Measurements from ENCODE around the gene TYW5. TPM values are rescaled to one million over a fixed set of nuclear protein-coding genes. Genes with fewer than 3 reads are reported as not detected.

TYW5 gene
- total RNA-seq, 1 experiment from 2014 or later: 13.5 TPM

DNA sequence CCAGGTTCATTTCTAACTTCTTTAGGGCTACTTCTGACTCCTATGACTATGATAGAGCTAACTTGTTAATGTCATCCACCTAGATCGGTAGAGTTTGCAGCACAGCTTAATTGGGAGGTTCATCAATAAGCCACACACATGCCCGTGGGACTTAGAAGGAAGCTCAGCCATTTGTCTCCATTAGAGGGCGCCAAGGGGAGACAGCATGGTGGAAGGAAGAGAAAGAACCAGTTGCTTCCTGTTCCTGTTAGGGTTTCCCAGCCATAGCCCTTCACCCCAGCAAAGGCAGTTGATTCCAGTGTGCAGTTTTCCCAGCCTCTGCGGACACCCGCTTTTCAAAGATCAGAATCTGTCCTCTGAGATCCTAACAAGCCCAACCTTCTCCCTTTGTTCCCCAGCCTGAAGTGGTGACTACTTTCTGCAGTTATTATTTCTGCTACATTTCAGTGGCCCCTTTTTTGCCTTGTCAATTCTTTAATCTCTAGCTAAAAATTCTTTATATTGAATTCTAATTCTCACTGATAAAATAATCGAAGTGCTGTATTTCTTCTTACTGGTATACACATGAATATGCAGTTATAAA, 30.4 kb upstream of the TYW5 start:
- Mint-ChIP-seq H3K36me3 (0 out of 2 replicates have a peak, but pooled peaks cover 4% of the 10 kb centered on the region), H3K4me1 (peaks cover 37% of the 10 kb centered on the region), H3K9me3 (no peaks in the 10 kb centered on the region), H3K27ac (no peak overlapping the region), H3K4me3 (no peak overlapping the region), H3K27me3 (ENCODE audit: low read depth) (no peaks in the 10 kb centered on the region)
- TF ChIP-seq, protein P1, sequence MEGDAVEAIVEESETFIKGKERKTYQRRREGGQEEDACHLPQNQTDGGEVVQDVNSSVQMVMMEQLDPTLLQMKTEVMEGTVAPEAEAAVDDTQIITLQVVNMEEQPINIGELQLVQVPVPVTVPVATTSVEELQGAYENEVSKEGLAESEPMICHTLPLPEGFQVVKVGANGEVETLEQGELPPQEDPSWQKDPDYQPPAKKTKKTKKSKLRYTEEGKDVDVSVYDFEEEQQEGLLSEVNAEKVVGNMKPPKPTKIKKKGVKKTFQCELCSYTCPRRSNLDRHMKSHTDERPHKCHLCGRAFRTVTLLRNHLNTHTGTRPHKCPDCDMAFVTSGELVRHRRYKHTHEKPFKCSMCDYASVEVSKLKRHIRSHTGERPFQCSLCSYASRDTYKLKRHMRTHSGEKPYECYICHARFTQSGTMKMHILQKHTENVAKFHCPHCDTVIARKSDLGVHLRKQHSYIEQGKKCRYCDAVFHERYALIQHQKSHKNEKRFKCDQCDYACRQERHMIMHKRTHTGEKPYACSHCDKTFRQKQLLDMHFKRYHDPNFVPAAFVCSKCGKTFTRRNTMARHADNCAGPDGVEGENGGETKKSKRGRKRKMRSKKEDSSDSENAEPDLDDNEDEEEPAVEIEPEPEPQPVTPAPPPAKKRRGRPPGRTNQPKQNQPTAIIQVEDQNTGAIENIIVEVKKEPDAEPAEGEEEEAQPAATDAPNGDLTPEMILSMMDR (IDR thresholded peaks at IDR 0.05): peak; percentile 40; the same call in 1 of the 2 replicates
- no peak for TF ChIP-seq ZNF512 (CRISPR knock-in tag; IDR thresholded peaks at IDR 0.05; ENCODE audit: borderline replicate concordance)
- no peak for TF ChIP-seq ZNF138 (CRISPR knock-in tag; conservative IDR thresholded peaks at IDR 0.05)
- no peak for TF ChIP-seq HMGA2 (CRISPR knock-in tag; IDR thresholded peaks at IDR 0.05)
- no peak for TF ChIP-seq GTF2I (CRISPR knock-in tag; conservative IDR thresholded peaks at IDR 0.05)
- TF ChIP-seq RORB (CRISPR knock-in tag; IDR thresholded peaks at IDR 0.05): no peak
- no peak for TF ChIP-seq USF1 (CRISPR knock-in tag; IDR thresholded peaks at IDR 0.05)
- TF ChIP-seq OVOL2 (CRISPR knock-in tag; IDR thresholded peaks at IDR 0.05; ENCODE audit: borderline replicate concordance): no peak
- no peak for TF ChIP-seq SMAD4 (CRISPR knock-in tag; IDR thresholded peaks at IDR 0.05)
- TF ChIP-seq NR3C1 (CRISPR knock-in tag; conservative IDR thresholded peaks at IDR 0.05; ENCODE audit: low read depth): no peak
- no peak for TF ChIP-seq PRDM15 (CRISPR knock-in tag; IDR thresholded peaks at IDR 0.05)
- TF ChIP-seq MLX (CRISPR knock-in tag; IDR thresholded peaks at IDR 0.05): no peak
- TF ChIP-seq TEAD1 (CRISPR knock-in tag; IDR thresholded peaks at IDR 0.05): 0 out of 2 replicates have a peak, but pooled peaks have one; percentile 28
- TF ChIP-seq, protein P2, sequence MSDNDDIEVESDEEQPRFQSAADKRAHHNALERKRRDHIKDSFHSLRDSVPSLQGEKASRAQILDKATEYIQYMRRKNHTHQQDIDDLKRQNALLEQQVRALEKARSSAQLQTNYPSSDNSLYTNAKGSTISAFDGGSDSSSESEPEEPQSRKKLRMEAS (CRISPR knock-in tag; IDR thresholded peaks at IDR 0.05): peak; percentile 28; the same call in 1 of the 2 replicates
- no peak for TF ChIP-seq CREB1 (CRISPR knock-in tag; IDR thresholded peaks at IDR 0.05)
- TF ChIP-seq ZBTB43 (CRISPR knock-in tag; IDR thresholded peaks at IDR 0.05): no peak
- TF ChIP-seq ZNF416 (CRISPR knock-in tag; IDR thresholded peaks at IDR 0.05): no peak
- no peak for TF ChIP-seq CREM (CRISPR knock-in tag; IDR thresholded peaks at IDR 0.05)
- no peak for TF ChIP-seq NR1H2 (CRISPR knock-in tag; IDR thresholded peaks at IDR 0.05)
- no peak for TF ChIP-seq ELF4 (CRISPR knock-in tag; IDR thresholded peaks at IDR 0.05; ENCODE audit: low read depth)
- TF ChIP-seq E2F4 (CRISPR knock-in tag; IDR thresholded peaks at IDR 0.05; ENCODE audit: borderline replicate concordance, low read depth): no peak
- TF ChIP-seq, protein P3, sequence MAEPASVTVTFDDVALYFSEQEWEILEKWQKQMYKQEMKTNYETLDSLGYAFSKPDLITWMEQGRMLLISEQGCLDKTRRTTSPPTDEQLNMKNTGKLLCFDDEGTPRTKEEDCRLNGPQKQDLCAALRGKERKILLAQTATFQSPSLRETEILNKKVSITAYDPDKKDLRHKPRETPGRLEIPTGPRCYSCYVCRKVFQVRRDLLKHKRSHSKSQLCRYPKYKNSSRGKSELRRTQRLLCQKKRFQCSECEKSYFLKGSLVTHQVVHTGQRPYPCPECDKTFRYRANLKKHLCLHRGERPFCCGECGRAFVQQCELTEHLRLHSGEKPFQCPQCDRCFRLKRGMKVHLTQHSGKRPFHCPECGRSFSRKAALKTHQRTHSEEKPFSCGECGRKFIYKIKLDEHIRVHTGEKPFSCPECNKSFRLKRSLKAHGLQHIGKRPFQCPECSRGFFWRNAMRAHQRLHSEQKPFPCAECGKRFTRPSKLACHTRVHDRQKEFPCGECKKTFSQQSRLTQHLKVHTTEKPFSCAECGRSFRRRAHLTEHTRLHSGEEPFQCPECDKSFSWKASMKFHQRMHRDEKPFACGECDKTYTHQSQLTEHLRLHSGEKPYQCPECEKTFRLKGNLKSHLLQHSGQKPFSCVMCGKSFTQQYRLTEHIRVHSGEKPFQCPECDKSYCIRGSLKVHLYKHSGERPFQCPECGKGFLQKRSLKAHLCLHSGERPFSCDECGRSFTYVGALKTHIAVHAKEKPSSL (CRISPR knock-in tag; conservative IDR thresholded peaks at IDR 0.05): no peak
- TF ChIP-seq GRHL2 (CRISPR knock-in tag; IDR thresholded peaks at IDR 0.05; ENCODE audit: insufficient replicate concordance, severe bottlenecking): no peak
- ChIA-PET CTCF (interaction anchor here (0.6 to 2.6 kb wide), 32 partner anchors 9 to 750 kb away, joined by 3 to 21 read pairs (median 4); partner anchors contain the start of gene AOX1), POLR2A (no interaction called here)
- DNase-seq (ENCODE audit: low spot score): peak; percentile 79
- peak; percentile 78 for ATAC-seq

Data from WTC11 (cell line).